IPS-18a (cell line): ENCODE measurements around the gene SLC39A11.
"Not testable (repeated sequence)": the region's sequence is repeated elsewhere in the genome, so short reads cannot be mapped to it uniquely, and the experiment has no call there.

Source experiments
- H3K27ac ChIP-seq: one replicate; pipeline ENCODE4 v1.5.1; 2013; ENCODE audit warnings: low read length
- H3K27me3 ChIP-seq: one replicate; pipeline ENCODE4 v1.6.1; 2013; ENCODE audit warnings: mild to moderate bottlenecking, low read length; ENCODE audit not compliant: control insufficient read depth, insufficient read depth
- H3K36me3 ChIP-seq: one replicate; pipeline ENCODE4 v1.6.1; 2013; ENCODE audit warnings: low read depth, low read length; ENCODE audit not compliant: control insufficient read depth
- H3K4me1 ChIP-seq: one replicate; pipeline ENCODE4 v1.6.1; 2013; ENCODE audit warnings: low read depth, low read length; ENCODE audit not compliant: control insufficient read depth
- H3K4me3 ChIP-seq: one replicate; pipeline ENCODE4 v1.5.1; 2013; ENCODE audit warnings: low read length
- H3K9ac ChIP-seq: one replicate; pipeline ENCODE4 v1.6.1; 2013; ENCODE audit warnings: mild to moderate bottlenecking, low read length, moderate library complexity
- H3K9me3 ChIP-seq: one replicate; pipeline ENCODE4 v1.6.1; 2013; ENCODE audit warnings: low read depth, low read length; ENCODE audit not compliant: control insufficient read depth

The SLC39A11 gene

GRCh38 chr17:72638932-72639331 lies 453.6 kb downstream of the SLC39A11 start:
- H3K27me3 ChIP-seq, H3K9me3 ChIP-seq, H3K4me3 ChIP-seq, H3K9ac ChIP-seq, H3K4me1 ChIP-seq, H3K36me3 ChIP-seq, H3K27ac ChIP-seq: not testable (repeated sequence)

GRCh38 chr17:72635034-72635635 lies 457.4 kb downstream of the SLC39A11 start:
- Histone ChIP-seq H3K36me3 (no peaks in the 10 kb centered on the region), H3K9ac (no peak overlapping the region), H3K4me1 (no peaks in the 10 kb centered on the region), H3K27ac (no peak overlapping the region), H3K27me3 (no peaks in the 10 kb centered on the region), H3K9me3 (no peaks in the 10 kb centered on the region), H3K4me3 (no peak overlapping the region)

GRCh38 chr17:72634621-72635020 lies 457.9 kb downstream of the SLC39A11 start:
- H3K27ac ChIP-seq, result no peak overlapping the region

GRCh38 chr17:72631949-72632684 lies 460.4 kb downstream of the SLC39A11 start:
- no peaks in the 10 kb centered on the region for H3K9me3 ChIP-seq
- no peak overlapping the region for H3K4me3 ChIP-seq
- no peak overlapping the region for H3K9ac ChIP-seq
- no peak overlapping the region for H3K27ac ChIP-seq
- H3K4me1 ChIP-seq, result no peaks in the 10 kb centered on the region
- H3K36me3 ChIP-seq, result no peaks in the 10 kb centered on the region
- no peaks in the 10 kb centered on the region for H3K27me3 ChIP-seq

More at GRCh38 chr17:72634621-72635020, 457.9 kb downstream of the SLC39A11 start:
- no peaks in the 10 kb centered on the region for H3K27me3 ChIP-seq
- no peak overlapping the region for H3K9ac ChIP-seq
- no peak overlapping the region for H3K4me3 ChIP-seq
- no peaks in the 10 kb centered on the region for H3K36me3 ChIP-seq
- no peaks in the 10 kb centered on the region for H3K4me1 ChIP-seq
- no peaks in the 10 kb centered on the region for H3K9me3 ChIP-seq

- H3K9ac ChIP-seq, result no peak overlapping the region
- H3K4me3 ChIP-seq, result no peak overlapping the region
- H3K27me3 ChIP-seq, result no peaks in the 10 kb centered on the region
- no peaks in the 10 kb centered on the region for H3K9me3 ChIP-seq
- H3K27ac ChIP-seq, result no peak overlapping the region
- no peaks in the 10 kb centered on the region for H3K36me3 ChIP-seq
- H3K4me1 ChIP-seq, result no peaks in the 10 kb centered on the region
Observed at GRCh38 chr17:72631568-72631948, 460.9 kb downstream of the SLC39A11 start.

- H3K4me3 ChIP-seq, result no peak overlapping the region
- H3K9me3 ChIP-seq, result no peaks in the 10 kb centered on the region
- H3K36me3 ChIP-seq, result no peaks in the 10 kb centered on the region
- H3K4me1 ChIP-seq, result peaks cover 7% of the 10 kb centered on the region
- H3K9ac ChIP-seq, result no peak overlapping the region
- H3K27me3 ChIP-seq, result no peaks in the 10 kb centered on the region
- no peak overlapping the region for H3K27ac ChIP-seq
Observed at GRCh38 chr17:72624652-72625051, 467.8 kb downstream of the SLC39A11 start.

- Histone ChIP-seq H3K9me3 (no peaks in the 10 kb centered on the region), H3K9ac (no peak overlapping the region), H3K27ac (no peak overlapping the region), H3K36me3 (no peaks in the 10 kb centered on the region), H3K4me1 (peaks cover 7% of the 10 kb centered on the region), H3K27me3 (no peaks in the 10 kb centered on the region), H3K4me3 (no peak overlapping the region)
Observed at GRCh38 chr17:72624226-72624625, 468.3 kb downstream of the SLC39A11 start.

GRCh38 chr17:72622661-72623433 lies 469.6 kb downstream of the SLC39A11 start:
- no peaks in the 10 kb centered on the region for H3K36me3 ChIP-seq
- H3K4me3 ChIP-seq, result no peak overlapping the region
- H3K9ac ChIP-seq, result no peak overlapping the region
- H3K27ac ChIP-seq, result no peak overlapping the region
- H3K4me1 ChIP-seq, result peaks cover 7% of the 10 kb centered on the region
- H3K9me3 ChIP-seq, result no peaks in the 10 kb centered on the region
- no peaks in the 10 kb centered on the region for H3K27me3 ChIP-seq

- no peak overlapping the region for H3K4me3 ChIP-seq
- H3K9me3 ChIP-seq, result no peaks in the 10 kb centered on the region
- peaks cover 8% of the 10 kb centered on the region for H3K27me3 ChIP-seq
- H3K4me1 ChIP-seq, result peaks cover 12% of the 10 kb centered on the region
- no peak overlapping the region for H3K27ac ChIP-seq
- no peaks in the 10 kb centered on the region for H3K36me3 ChIP-seq
- no peak overlapping the region for H3K9ac ChIP-seq
Observed at GRCh38 chr17:72619976-72620650, 472.4 kb downstream of the SLC39A11 start.

- Histone ChIP-seq H3K9ac (no peak overlapping the region), H3K9me3 (no peaks in the 10 kb centered on the region), H3K27me3 (peaks cover 18% of the 10 kb centered on the region), H3K36me3 (no peaks in the 10 kb centered on the region), H3K4me1 (peaks cover 11% of the 10 kb centered on the region), H3K4me3 (no peak overlapping the region), H3K27ac (no peak overlapping the region)
Observed at GRCh38 chr17:72618001-72618509, 474.4 kb downstream of the SLC39A11 start.

- H3K9me3 ChIP-seq, result no peaks in the 10 kb centered on the region
- no peaks in the 10 kb centered on the region for H3K36me3 ChIP-seq
- H3K27me3 ChIP-seq, result peaks cover 18% of the 10 kb centered on the region
- H3K9ac ChIP-seq, result no peak overlapping the region
- H3K4me3 ChIP-seq, result no peak overlapping the region
- H3K27ac ChIP-seq, result no peak overlapping the region
- peaks cover 11% of the 10 kb centered on the region for H3K4me1 ChIP-seq
Observed at GRCh38 chr17:72617557-72617956, 474.9 kb downstream of the SLC39A11 start.
